Mesendoderm (in vitro differentiated cells): ENCODE measurements around the gene CAVIN1.

ENCODE experiments used
- DNase-seq: peaks from one replicate; pipeline ENCODE4 v3.0.0; 2013
- H2AK5ac ChIP-seq: 2 replicates; pipeline ENCODE4 v1.6.1; 2013; ENCODE audit warnings: low read length, inconsistent platforms
- H2BK120ac ChIP-seq: 2 replicates; pipeline ENCODE4 v1.6.1; 2013; ENCODE audit warnings: low read depth, mild to moderate bottlenecking, low read length, moderate library complexity, mixed read lengths
- H2BK15ac ChIP-seq: replicated peaks from 2 replicates; pipeline ENCODE4 v1.6.1; 2013; ENCODE audit warnings: low read depth, mild to moderate bottlenecking, moderate library complexity
- H2BK5ac ChIP-seq: 2 replicates; pipeline ENCODE4 v1.6.1; 2013; ENCODE audit warnings: low read length, inconsistent platforms
- H3K18ac ChIP-seq: 2 replicates; pipeline ENCODE4 v1.6.1; 2013; ENCODE audit warnings: mild to moderate bottlenecking, low read length, mixed read lengths
- H3K23ac ChIP-seq: one replicate; pipeline ENCODE4 v1.6.1; 2013; ENCODE audit warnings: low read length
- H3K27ac ChIP-seq: 2 replicates; pipeline ENCODE4 v1.5.1; 2013; ENCODE audit warnings: low read depth, mild to moderate bottlenecking, inconsistent platforms, low read length, moderate library complexity
- H3K27me3 ChIP-seq: 2 replicates; pipeline ENCODE4 v1.6.1; 2013; ENCODE audit warnings: low read length, control low read depth, mild to moderate bottlenecking, inconsistent platforms; ENCODE audit not compliant: insufficient read depth, poor library complexity
- H3K36me3 ChIP-seq: 2 replicates; pipeline ENCODE4 v1.6.1; 2013; ENCODE audit warnings: low read length, inconsistent platforms; ENCODE audit not compliant: control insufficient read depth, insufficient read depth
- H3K4ac ChIP-seq: one replicate; pipeline ENCODE4 v1.6.1; 2013; ENCODE audit warnings: low read depth, mild to moderate bottlenecking, low read length, moderate library complexity
- H3K4me1 ChIP-seq: 2 replicates; pipeline ENCODE4 v1.6.1; 2013; ENCODE audit warnings: low read depth, low read length, inconsistent platforms; ENCODE audit not compliant: control insufficient read depth
- H3K4me2 ChIP-seq: 2 replicates; pipeline ENCODE4 v1.6.1; 2013; ENCODE audit warnings: low read length
- H3K4me3 ChIP-seq: 2 replicates; pipeline ENCODE4 v1.5.1; 2013; ENCODE audit warnings: mild to moderate bottlenecking, low read length
- H3K56ac ChIP-seq: one replicate; pipeline ENCODE4 v1.6.1; 2013; ENCODE audit warnings: low read length
- H3K79me1 ChIP-seq: 2 replicates; pipeline ENCODE4 v1.6.1; 2013; ENCODE audit warnings: low read length, inconsistent platforms
- H3K79me2 ChIP-seq: 2 replicates; pipeline ENCODE4 v1.6.1; 2013; ENCODE audit warnings: mild to moderate bottlenecking, low read length; ENCODE audit not compliant: control insufficient read depth, insufficient read depth
- H3K9ac ChIP-seq: 2 replicates; pipeline ENCODE4 v1.6.1; 2013; ENCODE audit warnings: low read length, inconsistent platforms
- H4K5ac ChIP-seq: one replicate; pipeline ENCODE4 v1.6.1; 2013; ENCODE audit warnings: low read length
- H4K8ac ChIP-seq: one replicate; pipeline ENCODE4 v1.6.1; 2013; ENCODE audit warnings: low read depth, mild to moderate bottlenecking, control low read depth, low read length, moderate library complexity
- WGBS: extraction: QIAGEN DNeasy Blood & Tissue Kit; methylation state at CpG from one replicate; pipeline ENCODE4 v1.1.7; 2013; ENCODE audit warnings: low lambda C conversion rate, missing lambda C conversion rate; ENCODE audit not compliant: insufficient coverage; ENCODE audit errors: extremely low coverage; 5-methylcytosine and 5-hydroxymethylcytosine counted together

Gene CAVIN1

DNA sequence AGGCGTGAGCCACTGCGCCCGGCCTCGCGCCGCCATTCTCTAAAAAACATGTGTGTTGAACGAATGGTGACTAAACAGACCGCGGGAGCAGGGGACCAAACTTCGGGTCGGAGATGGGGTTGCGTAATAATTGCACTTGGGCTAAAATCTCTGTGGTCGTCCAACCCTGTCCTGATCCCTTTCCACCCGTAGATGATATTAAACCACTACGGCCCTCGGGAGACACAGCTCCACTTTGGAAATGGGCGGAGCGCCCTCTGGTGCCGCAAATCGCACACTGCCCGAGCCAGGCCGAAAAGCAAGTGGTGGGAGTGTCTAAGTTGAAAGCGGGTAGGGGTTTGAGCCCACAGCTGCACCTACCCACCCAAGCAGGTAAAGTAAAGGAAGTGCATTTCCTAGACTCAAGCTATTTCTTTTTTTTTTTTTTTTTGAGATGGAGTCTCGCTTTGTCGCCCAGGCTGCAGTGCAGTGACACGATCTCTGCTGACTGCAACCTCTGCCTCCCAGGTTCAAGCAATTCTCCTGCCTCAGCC is 17.0 kb downstream of the CAVIN1 start:
- Histone ChIP-seq H3K4me3 (no peak overlapping the region), H4K5ac (no peak overlapping the region), H3K79me2 (no peaks in the 10 kb centered on the region), H3K79me1 (no peaks in the 10 kb centered on the region), H3K4me2 (no peak overlapping the region), H2AK5ac (no peak overlapping the region), H2BK15ac (no peak overlapping the region), H3K56ac (no peak overlapping the region), H3K23ac (no peak overlapping the region), H4K8ac (no peak overlapping the region), H3K27ac (no peak overlapping the region), H3K4ac (no peak overlapping the region), H3K9ac (no peak overlapping the region), H3K4me1 (no peaks in the 10 kb centered on the region), H3K27me3 (no peaks in the 10 kb centered on the region), H2BK5ac (no peak overlapping the region), H3K18ac (no peak overlapping the region), H3K36me3 (no peaks in the 10 kb centered on the region), H2BK120ac (no peak overlapping the region)
- DNase-seq, result peak; percentile 72
- WGBS, result no CpG with 5 or more reads among the region's 26 CpGs

DNA sequence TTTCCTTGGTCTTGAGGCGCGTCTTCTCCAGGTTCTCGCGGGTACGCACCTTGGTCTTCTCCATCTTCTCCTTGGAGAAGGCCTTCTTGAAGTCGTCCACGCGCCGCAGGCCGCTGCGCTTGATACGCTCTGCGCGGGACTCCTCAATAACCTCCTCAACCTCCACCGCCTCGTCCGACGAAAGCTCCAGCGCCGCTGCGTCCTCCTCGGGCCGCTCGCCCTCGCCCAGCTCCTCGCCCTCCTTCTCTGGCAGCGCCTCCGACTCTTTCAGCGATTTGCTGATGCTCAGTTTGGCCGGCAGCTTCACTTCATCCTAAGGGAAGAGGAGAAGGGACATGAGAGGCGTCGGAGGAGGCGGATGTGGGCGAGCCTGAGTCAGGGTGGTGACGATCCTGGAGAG is 18.0 kb downstream of the CAVIN1 start:
- H2BK5ac ChIP-seq, result no peak overlapping the region
- H3K18ac ChIP-seq, result no peak overlapping the region
- no peaks in the 10 kb centered on the region for H3K36me3 ChIP-seq
- WGBS, result no CpG with 5 or more reads among the region's 35 CpGs
- H3K4ac ChIP-seq, result no peak overlapping the region
- H3K27ac ChIP-seq, result no peak overlapping the region
- no peak overlapping the region for H4K5ac ChIP-seq
- H2BK120ac ChIP-seq, result no peak overlapping the region
- no peak overlapping the region for H3K9ac ChIP-seq
- no peak for DNase-seq
- no peak overlapping the region for H3K4me2 ChIP-seq
- no peaks in the 10 kb centered on the region for H3K79me1 ChIP-seq
- H4K8ac ChIP-seq, result no peak overlapping the region
- H3K27me3 ChIP-seq, result no peaks in the 10 kb centered on the region
- H3K4me1 ChIP-seq, result peaks cover 2% of the 10 kb centered on the region
- no peak overlapping the region for H2BK15ac ChIP-seq
- H3K23ac ChIP-seq, result no peak overlapping the region
- no peak overlapping the region for H2AK5ac ChIP-seq
- H3K4me3 ChIP-seq, result no peak overlapping the region
- no peaks in the 10 kb centered on the region for H3K79me2 ChIP-seq
- H3K56ac ChIP-seq, result no peak overlapping the region

DNA sequence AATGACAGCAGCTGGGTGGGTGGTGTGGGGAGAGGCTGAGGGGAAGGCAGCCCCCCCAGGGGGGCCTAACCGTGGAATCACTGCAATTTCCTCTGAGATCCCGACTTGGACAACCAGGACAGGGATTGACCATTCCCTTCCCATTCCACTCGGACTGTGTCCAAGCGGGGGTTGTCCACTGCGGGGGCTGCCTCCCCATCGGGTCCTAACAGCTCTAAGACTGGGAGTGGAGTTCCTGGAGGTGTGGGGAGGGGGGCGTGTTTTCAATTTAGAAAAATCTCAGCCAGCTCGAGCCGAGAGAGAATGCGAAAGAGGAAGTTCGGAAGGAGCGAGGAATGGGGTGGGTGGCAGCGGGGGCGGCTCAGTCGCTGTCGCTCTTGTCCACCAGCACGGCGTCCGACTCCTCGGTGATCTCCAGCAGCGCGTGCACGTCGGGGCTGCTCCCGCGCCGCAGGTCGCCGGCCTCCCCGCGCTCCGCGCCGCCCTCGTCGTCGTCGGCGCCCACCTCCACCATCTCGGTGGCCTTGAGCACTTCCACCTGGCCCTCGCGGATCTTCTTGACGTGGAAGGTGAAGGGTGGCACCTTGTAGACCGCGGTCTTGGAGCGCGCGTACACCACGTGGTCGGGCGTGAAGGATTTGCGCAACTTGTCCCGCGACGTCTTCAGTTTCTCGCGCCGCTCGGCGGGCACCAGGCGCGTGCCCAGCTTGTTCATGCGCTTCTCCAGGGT is 18.6 kb downstream of the CAVIN1 start:
- Histone ChIP-seq H2BK5ac (no peak overlapping the region), H3K79me2 (no peaks in the 10 kb centered on the region), H3K4me3 (no peak overlapping the region), H4K8ac (no peak overlapping the region), H3K9ac (no peak overlapping the region), H3K4me2 (no peak overlapping the region), H2BK15ac (no peak overlapping the region), H3K79me1 (no peaks in the 10 kb centered on the region), H2AK5ac (no peak overlapping the region), H3K23ac (no peak overlapping the region), H3K27ac (no peak overlapping the region), H3K56ac (no peak overlapping the region), H3K36me3 (no peaks in the 10 kb centered on the region), H4K5ac (no peak overlapping the region), H3K4me1 (peaks cover 3% of the 10 kb centered on the region), H3K18ac (no peak overlapping the region), H3K4ac (no peak overlapping the region), H3K27me3 (no peaks in the 10 kb centered on the region), H2BK120ac (no peak overlapping the region)
- WGBS, result no CpG with 5 or more reads among the region's 63 CpGs
- DNase-seq, result no peak

DNA sequence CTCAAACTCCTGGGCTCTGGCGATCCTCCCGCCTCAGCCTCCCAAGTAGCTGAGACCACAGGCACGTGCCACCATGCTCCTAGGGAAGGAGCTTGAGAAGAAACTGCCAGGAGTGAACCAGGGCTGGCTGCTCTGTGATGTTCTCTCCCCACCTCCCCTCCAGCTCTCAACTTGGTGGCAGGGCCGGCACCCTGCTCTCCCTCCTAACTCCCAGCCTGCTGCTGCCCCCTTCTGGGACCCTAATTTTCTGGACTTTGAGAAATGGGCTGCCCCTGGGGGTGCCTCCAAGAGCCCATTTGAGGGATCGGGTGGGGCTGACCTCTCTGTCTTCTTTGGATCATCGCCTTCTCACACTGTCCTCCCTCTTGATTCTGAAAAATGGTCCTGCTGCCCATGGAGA is 19.9 kb downstream of the CAVIN1 start:
- no peak overlapping the region for H2BK5ac ChIP-seq
- no peak overlapping the region for H3K9ac ChIP-seq
- no peak overlapping the region for H4K8ac ChIP-seq
- H3K79me2 ChIP-seq, result no peaks in the 10 kb centered on the region
- no peak overlapping the region for H2AK5ac ChIP-seq
- DNase-seq, result peak; percentile 51
- peaks cover 2% of the 10 kb centered on the region for H3K27me3 ChIP-seq
- H3K23ac ChIP-seq, result no peak overlapping the region
- no peak overlapping the region for H2BK15ac ChIP-seq
- no peak overlapping the region for H3K18ac ChIP-seq
- no peaks in the 10 kb centered on the region for H3K79me1 ChIP-seq
- no peak overlapping the region for H3K56ac ChIP-seq
- WGBS, result no CpG with 5 or more reads among the region's 6 CpGs
- H3K36me3 ChIP-seq, result no peaks in the 10 kb centered on the region
- no peak overlapping the region for H3K4ac ChIP-seq
- no peak overlapping the region for H3K27ac ChIP-seq
- no peak overlapping the region for H3K4me2 ChIP-seq
- H3K4me3 ChIP-seq, result no peak overlapping the region
- H3K4me1 ChIP-seq, result peaks cover 3% of the 10 kb centered on the region
- no peak overlapping the region for H4K5ac ChIP-seq
- no peak overlapping the region for H2BK120ac ChIP-seq

DNA sequence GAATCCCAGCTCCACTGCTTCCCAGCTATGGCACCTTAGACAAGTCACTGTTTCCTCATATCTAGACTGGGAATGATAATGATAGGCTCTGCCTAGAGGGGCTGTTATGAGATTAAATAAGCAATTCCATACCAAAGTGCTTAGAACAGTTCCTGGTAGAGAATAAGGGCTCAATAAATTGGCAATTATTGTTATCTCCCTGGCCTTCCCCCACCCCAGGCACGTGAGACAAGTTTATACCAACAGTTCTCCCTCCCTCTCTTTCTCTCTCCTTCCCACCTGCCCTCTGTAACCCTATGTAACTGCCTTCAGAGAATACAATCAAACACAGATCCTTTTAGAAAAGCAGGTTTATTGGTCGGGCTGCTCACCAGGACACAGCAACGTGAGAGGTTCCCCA is 20.9 kb downstream of the CAVIN1 start:
- Histone ChIP-seq H3K4me3 (no peak overlapping the region), H3K27me3 (peaks cover 2% of the 10 kb centered on the region), H4K8ac (no peak overlapping the region), H3K79me2 (no peaks in the 10 kb centered on the region), H3K79me1 (no peaks in the 10 kb centered on the region), H3K4me2 (no peak overlapping the region), H3K36me3 (no peaks in the 10 kb centered on the region), H4K5ac (no peak overlapping the region), H2BK15ac (no peak overlapping the region), H3K9ac (no peak overlapping the region), H3K18ac (no peak overlapping the region), H2AK5ac (no peak overlapping the region), H3K4ac (no peak overlapping the region), H3K4me1 (peaks cover 3% of the 10 kb centered on the region), H3K27ac (no peak overlapping the region), H3K23ac (no peak overlapping the region), H2BK120ac (no peak overlapping the region), H3K56ac (no peak overlapping the region), H2BK5ac (no peak overlapping the region)
- no peak for DNase-seq
- no CpG with 5 or more reads among the region's 3 CpGs for WGBS
